H1 (cell line): ENCODE measurements around the gene RMC1. TPM values are rescaled to one million over a fixed set of nuclear protein-coding genes. Genes with fewer than 3 reads are reported as not detected.

Experiments used
- CTCF ChIA-PET: fragments of 300-600 bp; sonication (Branson Sonifier 250); formaldehyde crosslinking; loops from one replicate; lab custom pipeline; 2021; ENCODE audit not compliant: partially characterized antibody; lab: Charles Lee
- POLR2A ChIA-PET: fragments of 300-600 bp; sonication (Branson Sonifier 250); formaldehyde crosslinking; loops from one replicate; lab custom pipeline; 2021; ENCODE audit warnings: inconsistent platforms; ENCODE audit not compliant: partially characterized antibody; lab: Charles Lee
- DNase-seq, 2 experiments: peaks; one replicate each; pipeline versions ENCODE4 v3.0.0 to v3.0.0-alpha.2; 2010 to 2022; ENCODE audit warnings: low spot score in 2 of 2, low read depth in 1 of 2, mixed read lengths in 1 of 2
- FAIRE-seq: peaks from 2 replicates; lab custom pipeline; 2011; peaks lifted over from hg19 to GRCh38; lab: Jason Lieb, UNC
- H2AFZ ChIP-seq: 2 replicates; pipeline ENCODE4 v1.8.1; 2012; ENCODE audit warnings: low read length, inconsistent platforms
- H2AK5ac ChIP-seq: 2 replicates; pipeline ENCODE4 v1.6.1; 2013; ENCODE audit warnings: low read depth, low read length
- H2BK120ac ChIP-seq: replicated peaks from 2 replicates; pipeline ENCODE3; 2013; ENCODE audit warnings: low read depth, low read length, inconsistent platforms
- H2BK12ac ChIP-seq: 2 replicates; pipeline ENCODE4 v1.6.1; 2013; ENCODE audit warnings: low read depth, low read length
- H2BK15ac ChIP-seq: 2 replicates; pipeline ENCODE4 v1.6.1; 2013; ENCODE audit warnings: low read length
- H2BK20ac ChIP-seq: 2 replicates; pipeline ENCODE4 v1.6.1; 2013; ENCODE audit warnings: low read length
- H2BK5ac ChIP-seq: 2 replicates; pipeline ENCODE4 v1.6.1; 2013; ENCODE audit warnings: low read depth, low read length
- H3K14ac ChIP-seq: 2 replicates; pipeline ENCODE4 v1.6.1; 2013; ENCODE audit warnings: inconsistent platforms; ENCODE audit not compliant: insufficient read length
- H3K18ac ChIP-seq: 2 replicates; pipeline ENCODE4 v1.6.1; 2013; ENCODE audit warnings: low read length; ENCODE audit errors: extremely low read depth
- H3K23ac ChIP-seq: 2 replicates; pipeline ENCODE4 v1.6.1; 2013; ENCODE audit warnings: inconsistent platforms; ENCODE audit not compliant: insufficient read length
- H3K23me2 ChIP-seq: 2 replicates; pipeline ENCODE4 v1.6.1; 2013; ENCODE audit warnings: low read depth, low read length
- H3K27ac ChIP-seq: 2 replicates; pipeline ENCODE4 v1.6.1; 2011; ENCODE audit warnings: low read depth, low read length, inconsistent platforms
- H3K27me3 ChIP-seq, 4 experiments: replicated peaks in 1 of 4; 1 replicate in 1 of 4; 2 replicates in 3 of 4; pipeline versions ENCODE4 v1.6.1 to v1.8.1; 2011 to 2013; ENCODE audit warnings: low read length in 3 of 4, mild to moderate bottlenecking in 3 of 4, inconsistent platforms in 2 of 4, mixed read lengths in 2 of 4, moderate library complexity in 1 of 4; ENCODE audit not compliant: control insufficient read depth in 3 of 4, insufficient read depth in 3 of 4; ENCODE audit errors: extremely low read depth in 1 of 4
- H3K36me3 ChIP-seq, 4 experiments: 2 replicates each; pipeline versions ENCODE4 v1.6.1 to v1.8.1; 2011 to 2013; ENCODE audit warnings: mild to moderate bottlenecking in 4 of 4, low read length in 3 of 4, moderate library complexity in 2 of 4, control low read depth in 1 of 4, inconsistent platforms in 1 of 4; ENCODE audit not compliant: insufficient read depth in 4 of 4, control insufficient read depth in 2 of 4
- H3K4ac ChIP-seq: replicated peaks from 2 replicates; pipeline ENCODE3; 2013; ENCODE audit warnings: low read length, low read depth, mixed read lengths, inconsistent platforms; ENCODE audit not compliant: insufficient read length
- H3K4me1 ChIP-seq, 4 experiments: replicated peaks in 1 of 4; 1 replicate in 1 of 4; 2 replicates in 3 of 4; pipeline versions ENCODE4 v1.6.1 to v1.8.1; 2011 to 2013; ENCODE audit warnings: low read length in 3 of 4, inconsistent platforms in 2 of 4, mixed read lengths in 1 of 4; ENCODE audit not compliant: insufficient read depth in 4 of 4, control insufficient read depth in 3 of 4
- H3K4me2 ChIP-seq, 2 experiments: 2 replicates each; pipeline versions ENCODE4 v1.6.1 to v1.8.1; 2011 to 2013; ENCODE audit warnings: low read depth in 2 of 2, low read length in 2 of 2, control low read depth in 1 of 2, inconsistent platforms in 1 of 2, mild to moderate bottlenecking in 1 of 2; ENCODE audit not compliant: insufficient read depth in 1 of 2
- H3K4me3 ChIP-seq, 4 experiments: fragments of 200-600, 300-600 bp in 1 of 4; sonication (generic), shearing (Covaris generic), sonication (Bioruptor Twin) in 1 of 4; 2 replicates each; pipeline versions ENCODE4 v1.5.1 to v1.8.1; 2011 to 2016; ENCODE audit warnings: low read length in 4 of 4, low read depth in 3 of 4, control low read depth in 2 of 4, inconsistent platforms in 2 of 4, mild to moderate bottlenecking in 2 of 4, mixed read lengths in 1 of 4, moderate library complexity in 1 of 4; ENCODE audit not compliant: insufficient read depth in 2 of 4; ENCODE audit errors: extremely low read depth in 1 of 4
- H3K56ac ChIP-seq: replicated peaks from 2 replicates; pipeline ENCODE3; 2013; ENCODE audit warnings: low read depth, mild to moderate bottlenecking, mixed read lengths, low read length, inconsistent platforms; ENCODE audit not compliant: insufficient read length
- H3K79me1 ChIP-seq: 2 replicates; pipeline ENCODE4 v1.6.1; 2013; ENCODE audit warnings: low read depth, low read length, control low read depth
- H3K79me2 ChIP-seq, 2 experiments: 2 replicates each; pipeline versions ENCODE4 v1.6.1 to v1.8.1; 2012 to 2013; ENCODE audit warnings: low read length in 2 of 2, mild to moderate bottlenecking in 2 of 2, inconsistent platforms in 1 of 2; ENCODE audit not compliant: insufficient read depth in 2 of 2, control insufficient read depth in 1 of 2
- H3K9ac ChIP-seq, 4 experiments: replicated peaks in 1 of 4; 1 replicate in 1 of 4; 2 replicates in 3 of 4; pipeline versions ENCODE4 v1.6.1 to v1.8.1; 2011 to 2013; ENCODE audit warnings: low read depth in 3 of 4, low read length in 3 of 4, control low read depth in 2 of 4, mild to moderate bottlenecking in 2 of 4, moderate library complexity in 2 of 4, inconsistent platforms in 1 of 4; ENCODE audit errors: extremely low read depth in 1 of 4
- H3K9me3 ChIP-seq, 2 experiments: 2 replicates each; pipeline versions ENCODE4 v1.6.1 to v1.8.1; 2012 to 2013; ENCODE audit warnings: mild to moderate bottlenecking in 2 of 2, moderate library complexity in 2 of 2, control low read depth in 1 of 2, inconsistent platforms in 1 of 2, low read depth in 1 of 2, low read length in 1 of 2, mixed read lengths in 1 of 2; ENCODE audit not compliant: insufficient read depth in 2 of 2
- H4K20me1 ChIP-seq, 2 experiments: replicated peaks in 1 of 2; 2 replicates each; pipeline versions ENCODE3 to v1.8.1; 2011 to 2013; ENCODE audit warnings: inconsistent platforms in 2 of 2, low read length in 2 of 2, mild to moderate bottlenecking in 1 of 2; ENCODE audit not compliant: insufficient read depth in 2 of 2, control insufficient read depth in 1 of 2
- H4K5ac ChIP-seq: 2 replicates; pipeline ENCODE4 v1.6.1; 2013; ENCODE audit warnings: low read length, low read depth, mixed read lengths, inconsistent platforms; ENCODE audit not compliant: insufficient read length
- H4K8ac ChIP-seq: 2 replicates; pipeline ENCODE4 v1.8.0; 2013; ENCODE audit warnings: mild to moderate bottlenecking, moderate library complexity, low read length, inconsistent platforms; ENCODE audit not compliant: insufficient read depth; ENCODE audit errors: extremely low read depth
- H4K91ac ChIP-seq: replicated peaks from 2 replicates; pipeline ENCODE3; 2013; ENCODE audit warnings: low read length, mixed read lengths, inconsistent platforms; ENCODE audit not compliant: insufficient read length
- MAFK ChIP-seq: IDR thresholded peaks from 2 replicates; pipeline ENCODE4 v1.6.1; 2012; ENCODE audit warnings: low read depth, mild to moderate bottlenecking, improper control_type of control experiment, low read length
- TAF1 ChIP-seq: IDR thresholded peaks from 2 replicates; pipeline ENCODE4 v1.6.1; 2011; ENCODE audit warnings: mild to moderate bottlenecking, low read depth, low read length
- WGBS, 2 experiments: shearing (Covaris generic) in 1 of 2; methylation state at CpG; one replicate each; pipeline versions ENCODE4 v1.1.6 to v1.1.7; 2013 to 2015; ENCODE audit warnings: low lambda C conversion rate in 2 of 2, mixed read lengths in 2 of 2, inconsistent platforms in 1 of 2, low coverage in 1 of 2, missing lambda C conversion rate in 1 of 2; ENCODE audit not compliant: insufficient replicate concordance in 2 of 2, insufficient coverage in 1 of 2, insufficient read length in 1 of 2; ENCODE audit errors: extremely low coverage in 1 of 2, missing lambda C conversion rate in 1 of 2; 5-methylcytosine and 5-hydroxymethylcytosine counted together
- polyA plus RNA-seq, 7 experiments: library from polyadenylated mRNA; depleted of rRNA in 3 of 7; stranded (reverse) in 5 of 7; unstranded in 2 of 7; fragments of >200 nt in 5 of 7; fragments of 200-250 nt in 2 of 7; gene quantifications; 1 replicate in 5 of 7; 2 replicates in 1 of 7; 4 replicates in 1 of 7; pipeline versions ENCODE4 v1.2.1 to v1.2.3, GENCODE V29; 2011 to 2013; ENCODE audit warnings: missing spikeins in 2 of 7, mixed read lengths in 2 of 7
- total RNA-seq: library from RNA; stranded (reverse); fragmentation: NEBNext Ultra II Directional; extraction: Animal tissue kit (Norgen Biotek cat#: 25700); gene quantifications from 2 replicates; pipeline ENCODE4 v1.2.1, GENCODE V29; 2021

RMC1 gene
- total and polyA plus RNA-seq, 2 of the 8 experiments (the other 6 are each of a cell fraction or from before 2014, with no cell fraction given) = 16.4 to 20.1 TPM

DNA sequence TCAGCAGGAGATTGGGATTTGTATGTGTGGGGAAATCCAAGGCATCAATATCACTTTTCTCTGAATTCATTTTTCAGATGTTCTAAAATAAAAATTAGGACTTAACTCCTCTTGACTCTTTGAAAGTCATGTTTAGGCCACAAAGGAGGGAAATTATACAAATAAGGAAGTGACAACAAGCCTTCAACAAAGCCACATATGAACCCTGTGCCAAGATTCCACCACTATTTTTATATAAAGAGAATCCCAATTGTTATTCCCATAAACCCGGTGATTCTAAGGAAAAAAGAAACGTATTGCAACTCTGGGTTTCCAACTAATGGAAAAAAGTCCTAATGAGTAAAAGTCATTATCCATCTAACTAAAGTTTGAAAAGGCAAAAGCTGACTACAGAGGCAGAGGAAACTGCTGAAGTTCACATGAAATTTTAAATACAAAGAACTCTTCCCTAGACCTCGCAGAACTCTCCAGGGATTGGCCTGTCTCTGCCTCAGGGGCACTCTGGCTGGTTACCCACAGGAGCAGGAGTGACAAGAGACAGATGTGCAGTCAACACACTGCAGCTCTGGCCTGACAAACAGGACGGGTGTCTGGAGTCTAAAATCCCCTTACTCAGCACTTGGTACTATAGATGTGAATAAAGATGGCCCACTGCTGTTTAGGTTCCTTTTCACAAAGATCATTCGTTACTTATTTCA lies 71.4 kb downstream of the RMC1 start:
- H3K4me3 ChIP-seq = no peak overlapping the region
- H3K9me3 ChIP-seq = no peaks in the 10 kb centered on the region
- no peak overlapping the region for H3K9ac ChIP-seq
- H3K4me2 ChIP-seq = no peak overlapping the region
- ChIA-PET POLR2A (interaction anchor here (1.3 kb wide), 1 partner anchor 11 kb away, joined by 3 read pairs; no protein-coding TSS in a partner anchor), CTCF (interaction anchor here (0.6 to 1.1 kb wide), 3 partner anchors 13 to 866 kb away, joined by 3 to 4 read pairs (median 4); no protein-coding TSS in a partner anchor)
- peaks cover 0 to 12% of the 10 kb centered on the region in 2 experiments; a peak in 2 of 4 replicates for H3K79me2 ChIP-seq
- no peak overlapping the region for H2BK20ac ChIP-seq
- peaks cover 0 to 4% (median 1%) of the 10 kb centered on the region in 4 experiments; a peak in 2 of 7 replicates for H3K4me1 ChIP-seq
- peak overlapping the region; percentile 75; the same call in 1 of the 2 replicates for H2BK12ac ChIP-seq
- H2BK15ac ChIP-seq = no peak overlapping the region
- no peak for TF ChIP-seq TAF1
- peak; percentile 28 for TF ChIP-seq MAFK
- FAIRE-seq = no peak
- peaks cover 0 to 2% of the 10 kb centered on the region in 2 experiments for H4K20me1 ChIP-seq
- no peak overlapping the region for H2AFZ ChIP-seq
- H3K56ac ChIP-seq = no peak overlapping the region
- H2AK5ac ChIP-seq = no peak overlapping the region
- H3K23ac ChIP-seq = no peak overlapping the region
- H2BK5ac ChIP-seq = no peak overlapping the region
- peaks cover 4% of the 10 kb centered on the region for H3K79me1 ChIP-seq
- no peak overlapping the region for H3K27ac ChIP-seq
- no peaks in the 10 kb centered on the region for H3K23me2 ChIP-seq
- WGBS, 2 experiments = 79% methylated on average over 5 of the region's 5 CpGs; no CpG with 5 or more reads in 1 of the 2 experiments
- no peak overlapping the region for H4K91ac ChIP-seq
- H3K18ac ChIP-seq = no peak overlapping the region
- no peak overlapping the region for H4K8ac ChIP-seq
- no peak for DNase-seq
- peaks cover 0 to 22% (median 5%) of the 10 kb centered on the region in 4 experiments; a peak in 5 of 8 replicates for H3K36me3 ChIP-seq
- H3K4ac ChIP-seq = no peak overlapping the region
- H3K27me3 ChIP-seq = no peaks in the 10 kb centered on the region
- no peak overlapping the region for H2BK120ac ChIP-seq
- H3K14ac ChIP-seq = no peak overlapping the region
- no peak overlapping the region for H4K5ac ChIP-seq
